ENCODE measurements around the gene RAB7A.
A peak's percentile ranks its signal among the peaks of the same experiment; 100 is the strongest.

DNA sequence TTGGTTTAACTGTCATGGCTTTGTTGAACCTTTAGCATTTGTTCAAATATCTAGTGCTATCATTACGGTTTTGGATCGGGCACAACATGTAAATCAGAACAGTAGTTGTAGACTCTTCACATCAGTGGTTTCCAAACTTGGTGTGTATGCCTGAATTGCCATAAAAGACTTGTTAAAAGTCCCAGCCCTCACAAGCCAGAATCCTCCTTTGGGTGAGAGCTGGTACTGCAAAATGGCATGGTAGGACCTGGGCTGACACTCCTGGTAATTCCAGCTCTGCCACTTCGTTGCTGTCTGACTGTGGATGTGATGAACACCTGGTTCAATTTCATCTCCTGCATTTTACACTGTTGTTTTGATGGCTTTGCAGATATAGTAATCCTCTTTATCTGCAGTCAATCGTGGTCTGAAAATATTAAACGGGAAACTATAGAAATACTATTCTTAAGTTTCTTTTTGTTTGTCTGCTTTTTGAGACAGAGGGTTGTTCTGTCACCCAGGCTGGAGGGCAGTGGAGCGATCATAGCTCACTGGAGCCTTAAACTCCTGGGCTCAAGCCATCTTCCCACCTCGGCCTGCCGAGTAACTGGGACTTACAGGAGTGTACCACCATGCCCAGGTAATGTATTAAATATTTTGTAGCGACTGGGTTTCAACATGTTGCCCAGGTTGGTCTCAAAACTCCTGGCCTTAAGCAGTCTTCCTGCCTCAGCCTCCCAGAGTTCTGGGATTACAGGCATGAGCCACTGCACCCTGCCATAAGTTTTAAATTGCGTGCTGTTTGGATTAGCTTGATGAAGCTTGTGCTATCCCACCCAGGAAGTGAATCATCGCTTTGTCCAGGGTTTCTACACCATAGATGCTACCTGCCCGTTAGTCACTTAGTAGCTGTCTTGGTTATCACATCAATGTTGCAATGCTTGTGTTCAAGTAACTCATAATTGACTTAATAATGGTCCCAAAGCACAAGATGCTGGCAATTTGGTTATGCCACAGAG, 61.6 kb downstream of the RAB7A start:
- TF ChIP-seq EP300 (IDR thresholded peaks at IDR 0.05) (no peak), CTCF (IDR thresholded peaks at IDR 0.05) (peak in 2 of 3 experiments; percentile 20 to 44), POLR2A (IDR thresholded peaks at IDR 0.05; ENCODE audit: low read depth) (no peak), POLR2AphosphoS5 (IDR thresholded peaks at IDR 0.05) (no peak)
